GM21717 (cell line): ENCODE measurements around the gene PDGFA.

Experiments
- ATAC-seq: cut with Tn5 transposase; IDR thresholded peaks from one replicate; pipeline ENCODE4 v1.9.1; 2021; ENCODE audit warnings: mild to moderate bottlenecking, moderate library complexity; ENCODE audit not compliant: unreplicated experiment

PDGFA gene

GRCh38 chr7:537911-538634 lies 18.4 kb upstream of the PDGFA start:
- ATAC-seq, result no peak

- no peak for ATAC-seq
Observed at GRCh38 chr7:536231-536630, 16.6 kb upstream of the PDGFA start.

- ATAC-seq, result no peak
Observed at GRCh38 chr7:534959-535358, 15.3 kb upstream of the PDGFA start.

GRCh38 chr7:534075-534474 lies 14.4 kb upstream of the PDGFA start:
- ATAC-seq, result no peak

GRCh38 chr7:533266-533665 lies 13.6 kb upstream of the PDGFA start:
- no peak for ATAC-seq

GRCh38 chr7:532379-533143 lies 12.9 kb upstream of the PDGFA start:
- ATAC-seq, result no peak

GRCh38 chr7:531777-532176 lies 12.1 kb upstream of the PDGFA start:
- ATAC-seq, result no peak

- ATAC-seq, result no peak
Observed at GRCh38 chr7:528451-528850, 8.8 kb upstream of the PDGFA start.

- ATAC-seq, result no peak
Observed at GRCh38 chr7:527723-528122, 8.1 kb upstream of the PDGFA start.

- no peak for ATAC-seq
Observed at GRCh38 chr7:526460-527034, 6.9 kb upstream of the PDGFA start.

- no peak for ATAC-seq
Observed at GRCh38 chr7:525740-526139, 6.1 kb upstream of the PDGFA start.

- ATAC-seq, result no peak
Observed at GRCh38 chr7:524800-525199, 5.2 kb upstream of the PDGFA start.

- no peak for ATAC-seq
Observed at GRCh38 chr7:523347-524336, 4.0 kb upstream of the PDGFA start.

- no peak for ATAC-seq
Observed at GRCh38 chr7:522951-523314, 3.3 kb upstream of the PDGFA start.

GRCh38 chr7:522071-522950 lies 2.7 kb upstream of the PDGFA start:
- ATAC-seq, result no peak

- no peak for ATAC-seq
Observed at GRCh38 chr7:521221-522070, 1.8 kb upstream of the PDGFA start.

- no peak for ATAC-seq
Observed at GRCh38 chr7:520503-521161, 986 bp upstream of the PDGFA start.

- ATAC-seq, result no peak
Observed at GRCh38 chr7:518630-519483, 789 bp downstream of the PDGFA start.
